ENCODE measurements around the gene TMEM132D.
"Not testable (repeated sequence)": the region's sequence is repeated elsewhere in the genome, so short reads cannot be mapped to it uniquely, and the experiment has no call there.

Gene TMEM132D

GRCh38 chr12:129570796-129571400 lies 332.9 kb downstream of the TMEM132D start:
- no peak for DNase-seq

- DNase-seq: no peak
These were observed 337.0 kb downstream of the TMEM132D start for GRCh38 chr12:129566800-129567199.

GRCh38 chr12:129564768-129565167 lies 339.1 kb downstream of the TMEM132D start:
- DNase-seq: no peak

- DNase-seq: no peak
These were observed 340.6 kb downstream of the TMEM132D start for GRCh38 chr12:129563266-129563665.

GRCh38 chr12:129561304-129561703 lies 342.5 kb downstream of the TMEM132D start:
- no peak for DNase-seq

- no peak for DNase-seq
These were observed 344.0 kb downstream of the TMEM132D start for GRCh38 chr12:129559776-129560175.

- no peak for DNase-seq
These were observed 345.8 kb downstream of the TMEM132D start for GRCh38 chr12:129558036-129558435.

- DNase-seq: no peak
These were observed 347.7 kb downstream of the TMEM132D start for GRCh38 chr12:129556082-129556481.

GRCh38 chr12:129552996-129553750 lies 350.7 kb downstream of the TMEM132D start:
- DNase-seq: no peak

- DNase-seq: no peak
These were observed 352.4 kb downstream of the TMEM132D start for GRCh38 chr12:129551441-129551840.

GRCh38 chr12:129550353-129550752 lies 353.5 kb downstream of the TMEM132D start:
- no peak for DNase-seq

GRCh38 chr12:129549656-129550055 lies 354.2 kb downstream of the TMEM132D start:
- no peak for DNase-seq

- not testable (repeated sequence) for DNase-seq
These were observed 354.8 kb downstream of the TMEM132D start for GRCh38 chr12:129549020-129549419.

- DNase-seq: no peak
These were observed 359.1 kb downstream of the TMEM132D start for GRCh38 chr12:129544716-129545115.

- DNase-seq: no peak
These were observed 362.9 kb downstream of the TMEM132D start for GRCh38 chr12:129540954-129541353.

- no peak for DNase-seq
These were observed 363.6 kb downstream of the TMEM132D start for GRCh38 chr12:129540249-129540648.

GRCh38 chr12:129538724-129539335 lies 365.0 kb downstream of the TMEM132D start:
- not testable (repeated sequence) for DNase-seq

- no peak for DNase-seq
These were observed 365.7 kb downstream of the TMEM132D start for GRCh38 chr12:129538137-129538536.

- no peak for DNase-seq
These were observed 368.7 kb downstream of the TMEM132D start for GRCh38 chr12:129534966-129535750.

GRCh38 chr12:129532707-129533499 lies 370.9 kb downstream of the TMEM132D start:
- DNase-seq: no peak

- no peak for DNase-seq
These were observed 371.7 kb downstream of the TMEM132D start for GRCh38 chr12:129532082-129532481.

GRCh38 chr12:129530984-129531383 lies 372.8 kb downstream of the TMEM132D start:
- DNase-seq: no peak

Measured in CD4-positive, alpha-beta T cell treated with Interleukin-4 for 1 hour (primary cell).